ENCODE measurements around the gene SUCO.

- TF ChIP-seq CTCF (conservative IDR thresholded peaks at IDR 0.05; ENCODE audit: low read length) (no peak), EZH2phosphoT487 (IDR thresholded peaks at IDR 0.05; ENCODE audit: borderline replicate concordance) (no peak)
These were observed 34.1 kb upstream of the SUCO start for GRCh38 chr1:172498857-172499256.
